NCI-H446 treated with DMSO at 0.1 percent for 48 hours (cell line): ENCODE measurements around the gene HECW1.

Experiments used
- DNase-seq: peaks from one replicate; lab custom pipeline; 2025; lab: John Stamatoyannopoulos, UW

The HECW1 gene

DNA sequence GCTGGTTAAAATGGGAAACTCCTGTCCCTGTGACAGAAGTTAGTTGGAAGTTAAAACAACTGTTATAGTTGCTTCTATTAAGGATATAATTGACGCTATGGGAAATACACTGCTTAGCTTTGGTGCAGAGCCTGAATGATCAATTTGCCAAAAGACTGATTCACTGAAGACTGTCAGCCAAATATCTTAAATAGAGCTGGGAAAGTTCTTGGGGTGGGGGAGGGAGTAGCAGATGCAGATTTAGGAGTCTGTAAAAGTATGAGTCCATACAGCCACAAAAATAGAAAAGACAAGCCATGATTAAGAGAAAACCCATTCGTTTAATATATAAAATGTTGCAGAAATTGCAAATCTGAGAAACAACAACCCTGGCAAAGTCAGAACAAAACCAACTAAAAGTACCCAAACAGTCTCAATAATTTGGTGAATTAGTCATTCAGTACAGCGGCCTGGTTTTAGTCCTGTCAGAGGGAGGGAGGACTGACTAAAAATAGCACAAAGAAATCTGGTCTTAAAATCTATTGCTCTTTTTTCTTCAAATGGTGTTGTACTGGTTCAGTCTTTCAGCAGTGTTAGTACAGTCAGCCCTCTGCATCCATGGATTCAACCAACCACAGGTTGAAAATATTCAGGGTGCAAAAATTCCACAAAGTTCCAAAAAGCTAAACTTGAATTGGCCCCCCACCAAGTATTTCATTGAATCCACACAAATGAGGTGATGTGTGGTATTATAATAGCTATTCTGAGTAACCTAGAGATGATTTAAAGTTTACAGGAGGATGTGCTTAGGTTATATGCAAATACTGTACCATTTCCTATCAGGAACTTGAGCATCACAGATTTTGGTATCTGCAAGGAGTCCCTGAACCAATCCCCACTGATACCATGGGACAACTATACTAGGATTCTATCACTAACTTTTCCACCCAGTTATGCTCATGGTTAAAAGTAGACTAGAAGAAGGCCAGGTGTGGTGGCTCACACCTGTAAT lies 500.4 kb downstream of the HECW1 start:
- peak; percentile 36 for DNase-seq
